HG03565 (cell line): Measurements from ENCODE around the gene UCKL1.

Experiments
- ATAC-seq: cut with Tn5 transposase; IDR thresholded peaks from one replicate; pipeline ENCODE4 v1.9.1; 2021; ENCODE audit warnings: mild to moderate bottlenecking, moderate library complexity; ENCODE audit not compliant: unreplicated experiment

UCKL1 gene

DNA sequence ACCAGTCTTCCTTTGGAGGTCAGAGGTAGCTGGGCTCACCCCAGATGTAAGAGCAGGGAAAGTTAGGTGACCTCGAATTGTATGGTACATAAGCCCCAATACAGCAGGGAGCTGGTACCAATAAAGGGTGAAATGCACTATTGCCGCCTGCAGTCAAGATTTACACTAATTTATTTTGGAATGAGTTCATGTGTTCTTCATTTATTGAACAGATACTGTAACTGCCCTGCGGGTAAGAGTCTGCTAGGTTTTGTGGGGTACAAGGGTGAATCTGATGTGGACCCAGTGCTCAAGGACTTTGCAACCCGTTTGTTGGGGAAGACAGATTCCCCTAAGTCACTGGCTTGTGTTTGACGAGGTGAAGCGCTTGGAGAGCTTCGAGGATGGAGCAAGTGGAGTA is 63.8 kb downstream of the UCKL1 start:
- ATAC-seq = no peak

- no peak for ATAC-seq
These were observed 64.9 kb downstream of the UCKL1 start for GRCh38 chr20:63891061-63892002.

- ATAC-seq = no peak
These were observed 65.6 kb downstream of the UCKL1 start for GRCh38 chr20:63890616-63891015.

GRCh38 chr20:63890201-63890576 is 66.0 kb downstream of the UCKL1 start:
- no peak for ATAC-seq
